Keratinocyte (primary cell): ENCODE data around the gene DGKH. TPM values are rescaled to one million over a fixed set of nuclear protein-coding genes. Genes with fewer than 3 reads are reported as not detected.
A peak's percentile ranks its signal among the peaks of the same experiment; 100 is the strongest.

Experiments
- DNase-seq: peaks from one replicate; pipeline ENCODE4 v3.0.0-alpha.2; 2011; ENCODE audit warnings: low read depth, missing footprints, low spot score
- FAIRE-seq: peaks from 2 replicates; lab custom pipeline; 2011; peaks lifted over from hg19 to GRCh38; lab: Jason Lieb, UNC
- H2AFZ ChIP-seq: 2 replicates; pipeline ENCODE4 v1.6.0; 2012; ENCODE audit warnings: low read length, control low read depth, inconsistent platforms; ENCODE audit not compliant: control insufficient read depth
- H3K27ac ChIP-seq: 2 replicates; pipeline ENCODE4 v1.5.1; 2011; ENCODE audit warnings: low read length; ENCODE audit not compliant: control insufficient read depth, insufficient read depth
- H3K27me3 ChIP-seq: 3 replicates; pipeline ENCODE4 v1.6.0; 2011; ENCODE audit warnings: low read length; ENCODE audit not compliant: control insufficient read depth, insufficient read depth; ENCODE audit errors: extremely low read depth
- H3K36me3 ChIP-seq, 2 experiments: 2 replicates in 1 of 2; 3 replicates in 1 of 2; pipeline ENCODE4 v1.5.1; 2011; ENCODE audit warnings: low read length in 2 of 2, mild to moderate bottlenecking in 1 of 2; ENCODE audit not compliant: control insufficient read depth in 2 of 2, insufficient read depth in 2 of 2; ENCODE audit errors: extremely low read depth in 1 of 2
- H3K4me1 ChIP-seq: 3 replicates; pipeline ENCODE4 v1.5.1; 2011; ENCODE audit warnings: low read length; ENCODE audit not compliant: control insufficient read depth, insufficient read depth; ENCODE audit errors: extremely low read depth
- H3K4me2 ChIP-seq: 3 replicates; pipeline ENCODE4 v1.6.0; 2011; ENCODE audit warnings: low read depth, low read length; ENCODE audit not compliant: control insufficient read depth, insufficient read depth; ENCODE audit errors: extremely low read depth
- H3K4me3 ChIP-seq, 3 experiments: fragments of 200-600 bp in 1 of 3; sonication (generic) in 1 of 3; 2 replicates in 2 of 3; 3 replicates in 1 of 3; pipeline ENCODE4 v1.5.1; 2011 to 2016; ENCODE audit warnings: low read length in 3 of 3, mild to moderate bottlenecking in 3 of 3, control low read depth in 2 of 3, inconsistent platforms in 1 of 3, low read depth in 1 of 3, mixed read lengths in 1 of 3, mixed run types in 1 of 3, moderate library complexity in 1 of 3; ENCODE audit not compliant: control insufficient read depth in 2 of 3, insufficient read depth in 2 of 3; ENCODE audit errors: extremely low read depth in 1 of 3
- H3K79me2 ChIP-seq: 2 replicates; pipeline ENCODE4 v1.6.0; 2012; ENCODE audit warnings: low read length; ENCODE audit not compliant: control insufficient read depth, insufficient read depth
- H3K9ac ChIP-seq: 3 replicates; pipeline ENCODE4 v1.6.0; 2011; ENCODE audit warnings: low read length; ENCODE audit not compliant: control insufficient read depth, insufficient read depth; ENCODE audit errors: extremely low read depth
- H3K9me1 ChIP-seq: 3 replicates; pipeline ENCODE4 v1.6.0; 2011; ENCODE audit warnings: low read length; ENCODE audit not compliant: control insufficient read depth, insufficient read depth; ENCODE audit errors: extremely low read depth
- H3K9me3 ChIP-seq: 2 replicates; pipeline ENCODE4 v1.5.1; 2012; ENCODE audit warnings: low read depth, low read length; ENCODE audit not compliant: control insufficient read depth
- H4K20me1 ChIP-seq: 3 replicates; pipeline ENCODE4 v1.6.0; 2011; ENCODE audit warnings: low read length; ENCODE audit not compliant: control insufficient read depth, insufficient read depth; ENCODE audit errors: extremely low read depth
- CTCF ChIP-seq, 3 experiments: IDR thresholded peaks in 1 of 3; conservative IDR thresholded peaks in 1 of 3; optimal IDR thresholded peaks in 1 of 3; 2 replicates in 2 of 3; 3 replicates in 1 of 3; pipeline versions ENCODE3 to v1.5.1; 2011; ENCODE audit warnings: low read length in 3 of 3, mild to moderate bottlenecking in 3 of 3, moderate library complexity in 2 of 3, control low read depth in 1 of 3, inconsistent platforms in 1 of 3; ENCODE audit not compliant: insufficient read depth in 2 of 3; ENCODE audit errors: extremely low read depth in 1 of 3
- EZH2 ChIP-seq: IDR thresholded peaks from one replicate; pipeline ENCODE4 v1.6.1; 2012; ENCODE audit warnings: inconsistent platforms, mild to moderate bottlenecking, low read length, moderate library complexity
- dilution Hi-C: fragments of 300-500 bp; cut with MboI; formaldehyde crosslinking; loops from one replicate; pipeline ENCODE4 v1.7.0; 2020; ENCODE audit warnings: low sequenced_read_pairs; ENCODE audit not compliant: extremely low pct_ligation_motif_present
- polyA plus RNA-seq, 5 experiments: library from polyadenylated mRNA; depleted of rRNA in 3 of 5; stranded (reverse) in 3 of 5; stranded (forward) in 1 of 5; unstranded in 1 of 5; fragments of >200 nt; gene quantifications; 1 replicate in 1 of 5; 2 replicates in 3 of 5; 3 replicates in 1 of 5; pipeline versions ENCODE4 v1.2.1 to v1.2.3, GENCODE V29; 2011 to 2012; ENCODE audit warnings: missing spikeins in 2 of 5, low read depth in 1 of 5, low replicate concordance in 1 of 5

Gene DGKH
- polyA plus RNA-seq, 1 donor (not counting 4 experiments of a cell fraction or from before 2014, with no cell fraction given) = 12.8 TPM

- FAIRE-seq (peak; percentile 49), DNase-seq (no peak)
- dilution Hi-C loops = no loop called here
- Histone ChIP-seq H3K4me1 (peaks cover 11% of the 10 kb centered on the region), H3K36me3 (peaks cover 8 to 26% of the 10 kb centered on the region in 2 experiments), H3K79me2 (peaks cover 53% of the 10 kb centered on the region), H3K9ac (no peak overlapping the region), H3K9me1 (peaks cover 2% of the 10 kb centered on the region), H2AFZ (no peak overlapping the region), H3K9me3 (no peaks in the 10 kb centered on the region), H3K27ac (no peak overlapping the region), H4K20me1 (peaks cover 4% of the 10 kb centered on the region), H3K4me3 (no peak overlapping the region), H3K27me3 (no peaks in the 10 kb centered on the region), H3K4me2 (no peak overlapping the region)
- TF ChIP-seq EZH2 (no peak), CTCF (optimal IDR thresholded peaks at IDR 0.05 in 1 of 3, IDR thresholded peaks at IDR 0.05 in 1 of 3, conservative IDR thresholded peaks at IDR 0.05 in 1 of 3; ENCODE audit: extremely low read depth in 1 of 3, insufficient read depth in 2 of 3, low read length in 3 of 3) (no peak)
Observed at GRCh38 chr13:42064966-42065365, 16.5 kb downstream of the DGKH start.

- Histone ChIP-seq H3K4me1 (peaks cover 11% of the 10 kb centered on the region), H3K27me3 (no peaks in the 10 kb centered on the region), H3K9me1 (peaks cover 2% of the 10 kb centered on the region), H2AFZ (no peak overlapping the region), H3K4me2 (no peak overlapping the region), H3K9me3 (no peaks in the 10 kb centered on the region), H4K20me1 (peaks cover 4% of the 10 kb centered on the region), H3K27ac (no peak overlapping the region), H3K9ac (no peak overlapping the region), H3K4me3 (no peak overlapping the region), H3K79me2 (peaks cover 51% of the 10 kb centered on the region), H3K36me3 (peaks cover 8 to 22% of the 10 kb centered on the region in 2 experiments)
- DNase-seq (no peak), FAIRE-seq (no peak)
- dilution Hi-C loops = no loop called here
- TF ChIP-seq CTCF (optimal IDR thresholded peaks at IDR 0.05 in 1 of 3, IDR thresholded peaks at IDR 0.05 in 1 of 3, conservative IDR thresholded peaks at IDR 0.05 in 1 of 3; ENCODE audit: extremely low read depth in 1 of 3, insufficient read depth in 2 of 3, low read length in 3 of 3) = no peak
- no peak for TF ChIP-seq EZH2
Observed at GRCh38 chr13:42065414-42065813, 17.0 kb downstream of the DGKH start.
